ENCODE results near the gene FGF12. TPM values are rescaled to one million over a fixed set of nuclear protein-coding genes. Genes with fewer than 3 reads are reported as not detected.

FGF12 gene
- total RNA-seq, 1 experiment from 2014 or later: 9.7 TPM

DNA sequence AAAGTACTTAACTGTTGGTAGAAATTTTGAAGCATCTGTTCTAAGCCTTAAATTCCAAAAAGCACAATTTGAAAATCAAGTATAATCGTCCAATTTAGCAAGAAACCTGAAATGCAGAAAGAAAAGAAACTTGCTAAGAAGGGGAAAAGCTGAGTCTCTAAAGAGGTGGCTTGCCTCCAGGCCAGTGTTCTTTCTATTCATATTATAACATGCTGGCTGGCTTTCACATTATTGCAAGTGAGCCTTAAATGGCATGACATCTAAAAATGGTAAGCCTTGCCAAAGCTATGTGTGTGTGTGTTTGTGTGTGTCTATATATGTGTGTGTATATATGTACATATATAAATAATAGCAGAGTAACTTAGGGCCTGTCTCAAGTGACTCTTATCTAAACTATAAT lies 89.5 kb downstream of the FGF12 start:
- no peaks in the 10 kb centered on the region for H3K4me1 Mint-ChIP-seq (ENCODE audit: low read depth, unreplicated experiment)
- H3K27ac Mint-ChIP-seq (ENCODE audit: unreplicated experiment): no peak overlapping the region
- DNase-seq: no peak
- no peaks in the 10 kb centered on the region for H3K36me3 Mint-ChIP-seq (ENCODE audit: insufficient read depth, unreplicated experiment)
- no peaks in the 10 kb centered on the region for H3K9me3 Mint-ChIP-seq (ENCODE audit: low read depth, unreplicated experiment)
- BruUV-seq (replicated peaks): no TSS peak
- TF ChIP-seq, protein P1, sequence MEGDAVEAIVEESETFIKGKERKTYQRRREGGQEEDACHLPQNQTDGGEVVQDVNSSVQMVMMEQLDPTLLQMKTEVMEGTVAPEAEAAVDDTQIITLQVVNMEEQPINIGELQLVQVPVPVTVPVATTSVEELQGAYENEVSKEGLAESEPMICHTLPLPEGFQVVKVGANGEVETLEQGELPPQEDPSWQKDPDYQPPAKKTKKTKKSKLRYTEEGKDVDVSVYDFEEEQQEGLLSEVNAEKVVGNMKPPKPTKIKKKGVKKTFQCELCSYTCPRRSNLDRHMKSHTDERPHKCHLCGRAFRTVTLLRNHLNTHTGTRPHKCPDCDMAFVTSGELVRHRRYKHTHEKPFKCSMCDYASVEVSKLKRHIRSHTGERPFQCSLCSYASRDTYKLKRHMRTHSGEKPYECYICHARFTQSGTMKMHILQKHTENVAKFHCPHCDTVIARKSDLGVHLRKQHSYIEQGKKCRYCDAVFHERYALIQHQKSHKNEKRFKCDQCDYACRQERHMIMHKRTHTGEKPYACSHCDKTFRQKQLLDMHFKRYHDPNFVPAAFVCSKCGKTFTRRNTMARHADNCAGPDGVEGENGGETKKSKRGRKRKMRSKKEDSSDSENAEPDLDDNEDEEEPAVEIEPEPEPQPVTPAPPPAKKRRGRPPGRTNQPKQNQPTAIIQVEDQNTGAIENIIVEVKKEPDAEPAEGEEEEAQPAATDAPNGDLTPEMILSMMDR (IDR thresholded peaks at IDR 0.05; ENCODE audit: unreplicated experiment): no peak
- CTCF ChIA-PET: no interaction called here
- intact Hi-C loops (cut with micrococcal nuclease; ENCODE audit: unreplicated experiment): no loop called here
- H3K4me3 Mint-ChIP-seq (ENCODE audit: low read depth, unreplicated experiment): no peak overlapping the region
- H3K27me3 Mint-ChIP-seq (ENCODE audit: unreplicated experiment): no peaks in the 10 kb centered on the region

DNA sequence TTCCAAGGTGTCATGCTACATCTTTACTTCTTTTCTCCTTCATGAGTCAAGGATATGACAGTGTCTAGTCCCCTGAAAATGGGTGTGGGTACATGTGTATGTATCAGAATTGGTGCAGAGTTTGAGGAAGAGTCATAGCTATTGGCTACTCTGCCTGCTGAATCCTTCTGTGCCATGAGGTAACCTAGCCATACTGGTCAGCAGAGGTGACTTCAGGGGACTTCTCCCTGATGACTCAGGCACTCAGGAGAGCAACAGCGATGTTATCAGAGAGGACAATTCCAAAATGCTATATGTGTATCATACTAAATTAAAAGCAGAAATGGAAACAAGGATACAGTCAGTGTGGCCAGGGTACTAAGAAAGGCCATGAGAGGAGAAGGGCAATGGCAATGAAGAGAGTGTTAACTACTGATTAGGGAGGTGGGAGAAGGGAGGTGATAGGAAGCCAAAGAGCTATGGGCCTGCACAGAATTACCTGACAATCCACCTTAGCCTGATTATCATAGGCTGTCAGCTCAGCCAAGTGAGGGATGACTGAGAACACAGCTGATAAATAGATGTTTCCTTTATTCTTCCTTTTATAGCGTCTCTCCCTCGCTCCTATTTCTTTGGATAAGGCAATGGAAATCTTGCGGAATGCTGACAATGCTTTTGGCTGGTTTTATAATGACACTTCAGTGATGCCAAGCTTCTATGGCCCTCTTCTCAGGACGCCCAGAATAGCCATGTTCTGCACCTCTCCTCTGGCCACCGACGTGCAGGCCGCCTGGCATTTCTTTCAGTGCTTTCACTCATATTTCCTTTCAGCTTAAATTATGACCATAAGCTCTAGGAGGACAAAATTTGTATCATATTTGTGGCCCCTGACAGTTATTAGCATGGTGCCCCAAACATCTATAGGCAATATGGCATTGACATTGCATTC lies 90.6 kb downstream of the FGF12 start:
- CTCF ChIA-PET: interaction anchor here (0.5 kb wide), 1 partner anchor 264 kb away, joined by 3 read pairs; no protein-coding TSS in a partner anchor
- Mint-ChIP-seq H3K27ac (ENCODE audit: unreplicated experiment) (no peak overlapping the region), H3K9me3 (ENCODE audit: low read depth, unreplicated experiment) (no peaks in the 10 kb centered on the region), H3K4me1 (ENCODE audit: low read depth, unreplicated experiment) (no peaks in the 10 kb centered on the region), H3K36me3 (ENCODE audit: insufficient read depth, unreplicated experiment) (no peaks in the 10 kb centered on the region), H3K27me3 (ENCODE audit: unreplicated experiment) (no peaks in the 10 kb centered on the region), H3K4me3 (ENCODE audit: low read depth, unreplicated experiment) (no peak overlapping the region)
- no TSS peak for BruUV-seq (replicated peaks)
- intact Hi-C loops (cut with micrococcal nuclease; ENCODE audit: unreplicated experiment): no loop called here
- DNase-seq: no peak
- TF ChIP-seq, protein P1 (IDR thresholded peaks at IDR 0.05; ENCODE audit: unreplicated experiment): no peak

DNA sequence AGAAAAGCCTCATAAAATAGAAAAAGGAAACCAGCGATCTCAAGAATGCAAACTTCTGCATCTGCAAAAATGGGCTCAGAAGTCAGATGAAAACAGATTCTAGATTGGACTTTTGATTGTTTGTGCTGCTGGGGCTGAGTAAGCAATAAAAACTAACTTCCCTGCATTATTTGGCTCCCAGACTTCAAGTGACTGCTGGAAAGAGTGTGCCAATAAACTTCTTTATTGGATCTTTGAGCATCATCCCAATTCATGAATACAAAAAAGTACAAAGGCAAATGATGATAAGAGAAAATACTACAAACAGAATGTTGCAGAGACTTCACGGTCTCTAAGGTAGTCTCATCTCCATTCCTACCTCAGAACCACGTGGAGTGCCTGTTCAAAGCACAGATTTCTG lies 97.9 kb downstream of the FGF12 start:
- Mint-ChIP-seq H3K4me1 (ENCODE audit: low read depth, unreplicated experiment) (no peaks in the 10 kb centered on the region), H3K9me3 (ENCODE audit: low read depth, unreplicated experiment) (no peaks in the 10 kb centered on the region), H3K27me3 (ENCODE audit: unreplicated experiment) (no peaks in the 10 kb centered on the region), H3K4me3 (ENCODE audit: low read depth, unreplicated experiment) (no peak overlapping the region), H3K36me3 (ENCODE audit: insufficient read depth, unreplicated experiment) (no peaks in the 10 kb centered on the region), H3K27ac (ENCODE audit: unreplicated experiment) (no peak overlapping the region)
- BruUV-seq (replicated peaks): no TSS peak
- TF ChIP-seq, protein P1 (IDR thresholded peaks at IDR 0.05; ENCODE audit: unreplicated experiment): no peak
- intact Hi-C loops (cut with micrococcal nuclease; ENCODE audit: unreplicated experiment): no loop called here
- no peak for DNase-seq
- CTCF ChIA-PET: interaction anchor here (0.6 kb wide), 1 partner anchor 496 kb away, joined by 3 read pairs; no protein-coding TSS in a partner anchor

DNA sequence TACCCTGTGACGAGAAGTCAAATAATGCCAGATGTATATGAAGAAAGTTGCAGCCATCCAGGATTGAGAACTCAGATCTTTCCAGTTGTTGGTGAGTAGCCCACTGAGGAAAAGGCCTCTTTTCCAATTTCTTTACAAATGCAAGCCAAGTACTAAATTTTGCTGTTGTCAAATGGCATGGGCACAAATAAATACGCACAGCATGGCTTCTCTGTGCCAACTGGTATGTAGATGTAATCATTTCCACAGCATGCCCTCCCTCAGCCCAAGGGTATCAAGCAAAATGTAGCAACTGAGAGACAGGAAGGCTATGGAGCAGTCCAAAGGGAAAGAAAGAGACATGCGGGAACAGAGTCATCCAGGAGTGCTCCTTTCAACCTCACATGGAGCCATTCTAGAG lies 105.4 kb downstream of the FGF12 start:
- BruUV-seq (replicated peaks): no TSS peak
- Mint-ChIP-seq H3K27ac (ENCODE audit: unreplicated experiment) (no peak overlapping the region), H3K36me3 (ENCODE audit: insufficient read depth, unreplicated experiment) (no peaks in the 10 kb centered on the region), H3K27me3 (ENCODE audit: unreplicated experiment) (no peaks in the 10 kb centered on the region), H3K4me3 (ENCODE audit: low read depth, unreplicated experiment) (no peak overlapping the region), H3K9me3 (ENCODE audit: low read depth, unreplicated experiment) (no peaks in the 10 kb centered on the region), H3K4me1 (ENCODE audit: low read depth, unreplicated experiment) (no peaks in the 10 kb centered on the region)
- no peak for DNase-seq
- intact Hi-C loops (cut with micrococcal nuclease; ENCODE audit: unreplicated experiment): no loop called here
- CTCF ChIA-PET: no interaction called here
- TF ChIP-seq, protein P1 (IDR thresholded peaks at IDR 0.05; ENCODE audit: unreplicated experiment): no peak

Measured in Calu3 (cell line).